ENCODE measurements around the gene ARHGAP44. TPM values are rescaled to one million over a fixed set of nuclear protein-coding genes. Genes with fewer than 3 reads are reported as not detected.
A peak's percentile ranks its signal among the peaks of the same experiment; 100 is the strongest.

The ARHGAP44 gene
- polyA plus RNA-seq, 1 donor from 2014 or later = 5.9 TPM

DNA sequence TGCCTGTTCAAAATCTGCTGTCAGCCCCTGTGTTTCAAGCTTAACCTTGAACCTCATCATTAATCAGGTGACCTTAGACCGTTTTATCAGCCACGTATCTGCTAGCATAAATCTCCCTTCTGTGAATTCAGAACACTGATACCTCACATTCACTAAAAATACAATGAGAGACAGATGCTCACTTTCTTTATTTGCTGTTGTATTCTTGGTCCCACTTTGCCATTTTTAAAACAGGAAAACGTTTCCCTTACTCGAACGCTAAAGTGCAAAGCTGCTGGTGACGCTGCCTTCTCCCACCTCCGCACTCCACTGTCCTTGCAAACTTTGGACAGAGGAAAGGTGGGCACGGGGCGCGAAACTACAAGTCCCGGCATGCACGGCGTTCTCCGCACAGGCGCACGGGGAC lies 220 bp upstream of the ARHGAP44 start:
- Histone ChIP-seq H4K20me1 (ENCODE audit: insufficient read depth) (no peaks in the 10 kb centered on the region), H3F3A (ENCODE audit: insufficient read depth, low read length, poor library complexity, severe bottlenecking) (no peaks in the 10 kb centered on the region), H3K4me2 (ENCODE audit: low read length) (peak overlapping the region; percentile 65), H3K9ac (ENCODE audit: low read length) (peak overlapping the region; percentile 80), H3K4me3 (ENCODE audit: low read length) (peak overlapping the region; percentile 95), H3K79me2 (replicated peaks; ENCODE audit: insufficient read depth, low read length) (no peaks in the 10 kb centered on the region), H3K27me3 (ENCODE audit: insufficient read depth, low read depth, low read length) (no peaks in the 10 kb centered on the region), H2AFZ (ENCODE audit: low read depth, low read length) (no peak overlapping the region), H3K27ac (ENCODE audit: low read length) (no peak overlapping the region), H3K9me3 (ENCODE audit: low read length) (no peaks in the 10 kb centered on the region), H3K36me3 (ENCODE audit: insufficient read depth, low read length) (no peaks in the 10 kb centered on the region), H3K9me2 (ENCODE audit: insufficient read depth, low read length) (no peaks in the 10 kb centered on the region)
- no peak for TF ChIP-seq RAD21 (conservative IDR thresholded peaks at IDR 0.05)
- TF ChIP-seq EP300 (conservative IDR thresholded peaks at IDR 0.05; ENCODE audit: poor library complexity, severe bottlenecking) = no peak
- TF ChIP-seq, protein P1, sequence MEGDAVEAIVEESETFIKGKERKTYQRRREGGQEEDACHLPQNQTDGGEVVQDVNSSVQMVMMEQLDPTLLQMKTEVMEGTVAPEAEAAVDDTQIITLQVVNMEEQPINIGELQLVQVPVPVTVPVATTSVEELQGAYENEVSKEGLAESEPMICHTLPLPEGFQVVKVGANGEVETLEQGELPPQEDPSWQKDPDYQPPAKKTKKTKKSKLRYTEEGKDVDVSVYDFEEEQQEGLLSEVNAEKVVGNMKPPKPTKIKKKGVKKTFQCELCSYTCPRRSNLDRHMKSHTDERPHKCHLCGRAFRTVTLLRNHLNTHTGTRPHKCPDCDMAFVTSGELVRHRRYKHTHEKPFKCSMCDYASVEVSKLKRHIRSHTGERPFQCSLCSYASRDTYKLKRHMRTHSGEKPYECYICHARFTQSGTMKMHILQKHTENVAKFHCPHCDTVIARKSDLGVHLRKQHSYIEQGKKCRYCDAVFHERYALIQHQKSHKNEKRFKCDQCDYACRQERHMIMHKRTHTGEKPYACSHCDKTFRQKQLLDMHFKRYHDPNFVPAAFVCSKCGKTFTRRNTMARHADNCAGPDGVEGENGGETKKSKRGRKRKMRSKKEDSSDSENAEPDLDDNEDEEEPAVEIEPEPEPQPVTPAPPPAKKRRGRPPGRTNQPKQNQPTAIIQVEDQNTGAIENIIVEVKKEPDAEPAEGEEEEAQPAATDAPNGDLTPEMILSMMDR (IDR thresholded peaks at IDR 0.05; ENCODE audit: poor library complexity, severe bottlenecking) = no peak
- no peak for TF ChIP-seq SMC3 (conservative IDR thresholded peaks at IDR 0.05; ENCODE audit: poor library complexity)
- TF ChIP-seq POLR2AphosphoS5 (IDR thresholded peaks at IDR 0.05) = no peak
- no peak for TF ChIP-seq EZH2 (IDR thresholded peaks at IDR 0.05; ENCODE audit: borderline replicate concordance, insufficient read depth, low read length, poor library complexity, severe bottlenecking)
- TF ChIP-seq, protein P2, sequence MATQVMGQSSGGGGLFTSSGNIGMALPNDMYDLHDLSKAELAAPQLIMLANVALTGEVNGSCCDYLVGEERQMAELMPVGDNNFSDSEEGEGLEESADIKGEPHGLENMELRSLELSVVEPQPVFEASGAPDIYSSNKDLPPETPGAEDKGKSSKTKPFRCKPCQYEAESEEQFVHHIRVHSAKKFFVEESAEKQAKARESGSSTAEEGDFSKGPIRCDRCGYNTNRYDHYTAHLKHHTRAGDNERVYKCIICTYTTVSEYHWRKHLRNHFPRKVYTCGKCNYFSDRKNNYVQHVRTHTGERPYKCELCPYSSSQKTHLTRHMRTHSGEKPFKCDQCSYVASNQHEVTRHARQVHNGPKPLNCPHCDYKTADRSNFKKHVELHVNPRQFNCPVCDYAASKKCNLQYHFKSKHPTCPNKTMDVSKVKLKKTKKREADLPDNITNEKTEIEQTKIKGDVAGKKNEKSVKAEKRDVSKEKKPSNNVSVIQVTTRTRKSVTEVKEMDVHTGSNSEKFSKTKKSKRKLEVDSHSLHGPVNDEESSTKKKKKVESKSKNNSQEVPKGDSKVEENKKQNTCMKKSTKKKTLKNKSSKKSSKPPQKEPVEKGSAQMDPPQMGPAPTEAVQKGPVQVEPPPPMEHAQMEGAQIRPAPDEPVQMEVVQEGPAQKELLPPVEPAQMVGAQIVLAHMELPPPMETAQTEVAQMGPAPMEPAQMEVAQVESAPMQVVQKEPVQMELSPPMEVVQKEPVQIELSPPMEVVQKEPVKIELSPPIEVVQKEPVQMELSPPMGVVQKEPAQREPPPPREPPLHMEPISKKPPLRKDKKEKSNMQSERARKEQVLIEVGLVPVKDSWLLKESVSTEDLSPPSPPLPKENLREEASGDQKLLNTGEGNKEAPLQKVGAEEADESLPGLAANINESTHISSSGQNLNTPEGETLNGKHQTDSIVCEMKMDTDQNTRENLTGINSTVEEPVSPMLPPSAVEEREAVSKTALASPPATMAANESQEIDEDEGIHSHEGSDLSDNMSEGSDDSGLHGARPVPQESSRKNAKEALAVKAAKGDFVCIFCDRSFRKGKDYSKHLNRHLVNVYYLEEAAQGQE (IDR thresholded peaks at IDR 0.05; ENCODE audit: borderline replicate concordance) = no peak
- TF ChIP-seq TAF1 (IDR thresholded peaks at IDR 0.05; ENCODE audit: low read depth) = no peak
- no peak for TF ChIP-seq MXI1 (conservative IDR thresholded peaks at IDR 0.05; ENCODE audit: poor library complexity, severe bottlenecking)

GRCh38 chr17:12790249-12791106 lies 1.2 kb downstream of the ARHGAP44 start:
- peak overlapping the region; percentile 72 for H3K27ac ChIP-seq (ENCODE audit: low read length)
- no peaks in the 10 kb centered on the region for H3K79me2 ChIP-seq (replicated peaks; ENCODE audit: insufficient read depth, low read length)
- H3K4me2 ChIP-seq (ENCODE audit: low read length) = peak overlapping the region; percentile 56
- H3F3A ChIP-seq (ENCODE audit: insufficient read depth, low read length, poor library complexity, severe bottlenecking) = no peaks in the 10 kb centered on the region
- H3K36me3 ChIP-seq (ENCODE audit: insufficient read depth, low read length) = no peaks in the 10 kb centered on the region
- peak overlapping the region; percentile 95 for H3K4me3 ChIP-seq (ENCODE audit: low read length)
- no peaks in the 10 kb centered on the region for H3K27me3 ChIP-seq (ENCODE audit: insufficient read depth, low read depth, low read length)
- H3K9ac ChIP-seq (ENCODE audit: low read length) = peak overlapping the region; percentile 80
- no peaks in the 10 kb centered on the region for H3K9me3 ChIP-seq (ENCODE audit: low read length)
- H3K9me2 ChIP-seq (ENCODE audit: insufficient read depth, low read length) = no peaks in the 10 kb centered on the region
- H2AFZ ChIP-seq (ENCODE audit: low read depth, low read length) = peak overlapping the region; percentile 41
- TF ChIP-seq, protein P1 (IDR thresholded peaks at IDR 0.05; ENCODE audit: poor library complexity, severe bottlenecking) = no peak
- no peak for TF ChIP-seq EZH2 (IDR thresholded peaks at IDR 0.05; ENCODE audit: borderline replicate concordance, insufficient read depth, low read length, poor library complexity, severe bottlenecking)
- H4K20me1 ChIP-seq (ENCODE audit: insufficient read depth) = no peaks in the 10 kb centered on the region
